ENCODE data around the gene DOK7.

DOK7 gene

DNA sequence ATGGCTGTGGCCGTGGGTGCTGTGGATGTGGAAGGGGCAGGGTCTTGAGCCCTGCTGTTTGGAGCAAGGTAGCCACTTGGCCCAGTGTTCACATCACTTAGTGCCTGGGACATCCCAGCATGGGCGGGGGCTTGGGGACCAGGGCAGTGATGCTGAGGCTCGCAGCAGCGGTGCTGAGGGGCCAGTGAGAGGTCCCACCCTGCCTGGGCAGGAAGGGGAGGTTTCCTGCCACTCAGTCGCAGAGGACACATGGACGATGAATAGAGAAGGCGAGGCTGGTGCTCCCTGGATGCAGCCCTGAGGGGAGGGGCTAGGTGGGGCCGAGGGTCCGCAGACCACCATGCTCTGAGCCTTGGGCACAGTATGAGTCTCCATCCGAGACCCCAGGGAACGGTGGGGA is 25.7 kb downstream of the DOK7 start:
- TF ChIP-seq, protein P1, sequence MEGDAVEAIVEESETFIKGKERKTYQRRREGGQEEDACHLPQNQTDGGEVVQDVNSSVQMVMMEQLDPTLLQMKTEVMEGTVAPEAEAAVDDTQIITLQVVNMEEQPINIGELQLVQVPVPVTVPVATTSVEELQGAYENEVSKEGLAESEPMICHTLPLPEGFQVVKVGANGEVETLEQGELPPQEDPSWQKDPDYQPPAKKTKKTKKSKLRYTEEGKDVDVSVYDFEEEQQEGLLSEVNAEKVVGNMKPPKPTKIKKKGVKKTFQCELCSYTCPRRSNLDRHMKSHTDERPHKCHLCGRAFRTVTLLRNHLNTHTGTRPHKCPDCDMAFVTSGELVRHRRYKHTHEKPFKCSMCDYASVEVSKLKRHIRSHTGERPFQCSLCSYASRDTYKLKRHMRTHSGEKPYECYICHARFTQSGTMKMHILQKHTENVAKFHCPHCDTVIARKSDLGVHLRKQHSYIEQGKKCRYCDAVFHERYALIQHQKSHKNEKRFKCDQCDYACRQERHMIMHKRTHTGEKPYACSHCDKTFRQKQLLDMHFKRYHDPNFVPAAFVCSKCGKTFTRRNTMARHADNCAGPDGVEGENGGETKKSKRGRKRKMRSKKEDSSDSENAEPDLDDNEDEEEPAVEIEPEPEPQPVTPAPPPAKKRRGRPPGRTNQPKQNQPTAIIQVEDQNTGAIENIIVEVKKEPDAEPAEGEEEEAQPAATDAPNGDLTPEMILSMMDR (conservative IDR thresholded peaks at IDR 0.05; ENCODE audit: low read length) = no peak
- H3K4me3 ChIP-seq (ENCODE audit: low read length) = no peak overlapping the region
- DNase-seq (ENCODE audit: low read depth) = no peak

DNA sequence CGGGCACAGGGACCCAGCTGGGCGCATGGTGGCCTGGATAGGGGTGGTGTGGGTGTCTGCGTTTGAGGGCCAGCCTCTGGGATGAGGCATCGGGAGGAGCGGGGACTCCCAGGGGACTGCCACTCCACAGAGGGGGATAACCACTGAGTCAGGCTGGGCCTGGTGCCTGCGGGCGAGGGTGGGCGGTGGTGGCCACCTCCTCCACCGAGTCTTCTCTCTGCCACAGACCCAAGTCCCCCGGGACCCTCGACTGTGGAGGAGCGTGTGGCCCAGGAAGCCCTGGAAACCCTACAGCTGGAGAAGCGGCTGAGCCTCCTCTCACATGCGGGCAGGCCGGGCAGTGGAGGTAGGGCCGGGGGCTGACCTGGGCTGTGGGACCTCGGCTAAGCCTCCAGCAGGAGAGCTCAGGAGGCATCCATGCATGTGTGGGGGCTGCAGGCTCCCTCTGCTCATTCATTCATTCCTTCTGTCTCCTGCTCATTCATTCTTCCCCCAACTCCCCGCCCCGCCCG is 26.4 kb downstream of the DOK7 start:
- TF ChIP-seq, protein P1 (conservative IDR thresholded peaks at IDR 0.05; ENCODE audit: low read length) = no peak
- H3K4me3 ChIP-seq (ENCODE audit: low read length) = no peak overlapping the region
- DNase-seq (ENCODE audit: low read depth) = no peak

DNA sequence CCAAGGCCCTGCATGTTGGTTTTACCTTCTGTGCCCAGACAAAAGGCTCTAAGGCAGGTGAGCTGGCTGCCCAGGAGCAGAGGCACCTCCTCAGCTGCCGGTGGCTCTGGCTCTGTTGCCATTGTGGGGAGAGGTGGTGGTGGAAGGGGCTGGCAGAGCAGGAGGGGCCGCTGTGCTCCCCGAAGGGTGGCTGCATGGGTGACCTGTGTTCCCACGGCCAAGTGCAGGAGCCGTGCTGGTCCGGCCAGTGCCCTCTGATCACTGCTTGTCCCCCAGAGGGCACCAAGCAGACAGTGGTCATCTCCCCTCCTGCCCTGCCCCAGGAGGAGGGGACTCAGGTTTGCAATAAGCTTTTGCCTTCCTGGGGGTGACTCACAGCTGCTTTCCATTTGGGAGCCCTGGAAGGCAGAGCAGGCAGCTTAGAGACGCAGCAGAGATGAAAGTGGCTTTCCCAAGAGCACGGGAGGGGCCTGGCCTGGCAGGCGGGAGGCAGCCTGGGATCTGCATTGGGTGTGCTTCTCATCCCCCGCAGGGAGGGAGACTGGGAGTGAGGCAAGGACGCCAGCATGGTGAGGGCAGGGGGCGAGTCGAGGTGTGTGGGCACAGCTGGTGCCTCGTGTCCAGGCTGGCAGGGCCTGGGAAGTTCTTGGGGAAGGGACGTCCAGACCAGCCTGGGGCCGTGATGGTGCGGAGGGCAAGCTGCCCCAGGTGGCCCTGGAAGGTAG is 28.7 kb downstream of the DOK7 start:
- peak; percentile 49 for DNase-seq (ENCODE audit: low read depth)
- TF ChIP-seq, protein P1 (conservative IDR thresholded peaks at IDR 0.05; ENCODE audit: low read length) = no peak
- no peak overlapping the region for H3K4me3 ChIP-seq (ENCODE audit: low read length)

DNA sequence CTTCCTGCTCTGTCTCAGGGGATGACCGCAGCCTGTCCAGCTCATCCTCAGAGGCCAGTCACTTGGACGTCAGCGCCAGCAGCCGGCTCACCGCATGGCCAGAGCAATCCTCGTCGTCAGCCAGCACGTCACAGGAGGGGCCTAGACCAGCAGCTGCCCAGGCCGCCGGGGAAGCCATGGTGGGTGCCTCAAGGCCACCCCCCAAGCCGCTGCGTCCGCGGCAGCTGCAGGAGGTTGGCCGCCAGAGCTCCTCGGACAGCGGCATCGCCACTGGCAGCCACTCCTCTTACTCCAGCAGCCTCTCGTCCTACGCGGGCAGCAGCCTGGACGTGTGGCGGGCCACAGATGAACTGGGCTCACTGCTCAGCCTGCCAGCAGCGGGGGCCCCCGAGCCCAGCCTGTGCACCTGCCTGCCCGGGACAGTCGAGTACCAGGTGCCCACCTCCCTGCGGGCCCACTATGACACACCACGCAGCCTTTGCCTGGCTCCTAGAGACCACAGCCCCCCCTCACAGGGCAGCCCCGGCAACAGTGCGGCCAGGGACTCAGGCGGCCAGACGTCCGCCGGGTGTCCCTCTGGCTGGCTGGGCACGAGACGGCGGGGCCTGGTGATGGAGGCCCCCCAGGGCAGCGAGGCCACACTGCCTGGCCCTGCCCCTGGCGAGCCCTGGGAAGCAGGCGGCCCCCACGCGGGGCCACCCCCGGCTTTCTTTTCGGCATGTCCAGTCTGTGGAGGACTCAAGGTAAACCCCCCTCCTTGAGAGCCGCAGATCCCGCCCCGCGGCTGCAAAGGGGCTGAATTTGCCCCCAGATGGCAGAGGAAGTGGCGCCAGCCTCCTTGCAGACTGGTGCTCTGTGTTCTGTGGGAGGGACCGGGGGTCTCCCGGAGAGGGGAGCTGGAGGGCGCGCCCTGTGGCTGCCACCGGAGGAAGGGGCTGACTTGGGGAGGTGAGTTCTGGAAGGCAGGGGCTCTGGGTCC is 29.9 kb downstream of the DOK7 start:
- H3K4me3 ChIP-seq (ENCODE audit: low read length) = no peak overlapping the region
- TF ChIP-seq, protein P1 (conservative IDR thresholded peaks at IDR 0.05; ENCODE audit: low read length) = no peak
- no peak for DNase-seq (ENCODE audit: low read depth)

DNA sequence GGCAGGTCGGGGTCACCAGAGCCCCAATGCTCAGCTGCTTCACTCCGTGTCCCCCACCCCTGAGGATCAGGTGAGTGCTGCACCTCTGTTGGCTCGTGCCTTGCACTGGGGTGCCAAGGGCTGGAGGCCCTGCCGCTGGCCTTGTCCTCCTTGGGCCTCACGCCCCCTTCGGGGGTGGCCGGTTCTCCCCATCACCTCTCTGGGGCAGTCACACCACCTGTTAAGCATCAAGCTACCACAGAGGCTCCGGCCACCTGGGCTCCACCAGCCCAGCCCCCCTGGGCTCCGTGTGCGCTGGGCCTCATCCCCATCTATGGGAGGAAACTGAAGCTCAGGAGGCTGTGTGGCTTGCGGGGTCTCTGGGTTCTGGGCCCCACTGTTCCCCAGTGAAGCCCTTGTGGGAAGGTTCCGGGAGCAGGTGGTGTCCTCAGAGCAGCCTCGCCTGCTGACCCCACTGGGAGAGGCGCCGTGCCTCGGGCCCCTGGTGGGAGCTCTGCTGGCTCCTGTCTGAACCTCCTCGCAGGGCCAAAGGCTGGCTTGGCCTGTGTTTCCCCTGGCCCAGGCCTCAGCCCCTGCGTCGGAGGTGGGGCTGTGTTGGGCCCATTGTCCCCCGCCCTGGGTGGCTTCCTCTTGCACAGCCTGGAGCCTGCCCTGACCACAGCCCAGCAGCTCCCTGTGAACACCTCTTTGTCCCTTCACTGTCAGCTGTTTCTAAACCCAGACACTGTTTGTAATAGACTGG is 30.8 kb downstream of the DOK7 start:
- no peak for DNase-seq (ENCODE audit: low read depth)
- no peak overlapping the region for H3K4me3 ChIP-seq (ENCODE audit: low read length)
- TF ChIP-seq, protein P1 (conservative IDR thresholded peaks at IDR 0.05; ENCODE audit: low read length) = no peak

DNA sequence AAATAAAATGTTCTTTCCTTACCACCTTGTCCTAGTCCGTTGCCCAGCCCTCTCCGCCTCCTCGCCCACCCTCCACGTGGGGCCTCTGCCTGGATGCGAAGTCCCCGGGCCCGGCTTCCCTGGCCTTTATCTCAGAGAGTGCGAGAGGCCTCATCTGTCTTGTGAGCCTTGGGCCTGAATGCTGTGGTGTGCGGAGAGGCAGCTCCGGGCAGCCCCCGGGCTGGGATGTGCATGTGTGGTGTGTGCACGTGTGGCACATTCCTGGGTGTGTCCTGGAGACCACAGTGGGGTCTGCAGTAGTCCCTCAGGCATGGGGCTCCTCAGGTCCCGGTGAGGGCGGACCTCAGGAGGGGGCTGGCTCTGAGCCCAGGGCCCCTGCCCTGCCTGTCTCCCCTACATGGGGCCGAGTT is 31.4 kb downstream of the DOK7 start:
- no peak overlapping the region for H3K4me3 ChIP-seq (ENCODE audit: low read length)
- no peak for DNase-seq (ENCODE audit: low read depth)
- TF ChIP-seq, protein P1 (conservative IDR thresholded peaks at IDR 0.05; ENCODE audit: low read length) = no peak
